ENCODE measurements around the gene TRIM49B. TPM values are rescaled to one million over a fixed set of nuclear protein-coding genes. Genes with fewer than 3 reads are reported as not detected.
"Not testable (repeated sequence)": the region's sequence is repeated elsewhere in the genome, so short reads cannot be mapped to it uniquely, and the experiment has no call there.

Gene TRIM49B
- total RNA-seq: not detected in 2 replicates

- H3K27me3 Mint-ChIP-seq (ENCODE audit: insufficient read depth); H3K4me3 Mint-ChIP-seq; DNase-seq (ENCODE audit: low spot score); H3K36me3 Mint-ChIP-seq (ENCODE audit: low read depth); H3K27ac Mint-ChIP-seq; intact Hi-C loops (cut with micrococcal nuclease); H3K4me1 Mint-ChIP-seq (ENCODE audit: low read depth); H3K9me3 Mint-ChIP-seq: not testable (repeated sequence)
These were observed at the start of gene TRIM49B for GRCh38 chr11:49028523-49028922. Gene TRIM49B (plus strand): TSS chr11:49028823. CDS start chr11:49031600, 2,777 bp downstream.

- H3K27ac Mint-ChIP-seq; intact Hi-C loops (cut with micrococcal nuclease); H3K27me3 Mint-ChIP-seq (ENCODE audit: insufficient read depth); H3K9me3 Mint-ChIP-seq; H3K4me3 Mint-ChIP-seq; H3K4me1 Mint-ChIP-seq (ENCODE audit: low read depth); DNase-seq (ENCODE audit: low spot score); H3K36me3 Mint-ChIP-seq (ENCODE audit: low read depth): not testable (repeated sequence)
These were observed 44.8 kb upstream of the TRIM49B start, which contains the start of gene TRIM51G for GRCh38 chr11:48983785-48984184. Gene TRIM51G (minus strand): TSS chr11:48983885. CDS start chr11:48981695, 2,190 bp downstream.

- H3K9me3 Mint-ChIP-seq: peaks cover 12% of the 10 kb centered on the region
- DNase-seq (ENCODE audit: low spot score); H3K27ac Mint-ChIP-seq; H3K4me1 Mint-ChIP-seq (ENCODE audit: low read depth); H3K4me3 Mint-ChIP-seq; H3K27me3 Mint-ChIP-seq (ENCODE audit: insufficient read depth); H3K36me3 Mint-ChIP-seq (ENCODE audit: low read depth); intact Hi-C loops (cut with micrococcal nuclease): not testable (repeated sequence)
These were observed 19.6 kb downstream of the TRIM49B start for GRCh38 chr11:49048229-49048628.

- intact Hi-C loops (cut with micrococcal nuclease); H3K4me3 Mint-ChIP-seq; H3K9me3 Mint-ChIP-seq; H3K4me1 Mint-ChIP-seq (ENCODE audit: low read depth); DNase-seq (ENCODE audit: low spot score); H3K27me3 Mint-ChIP-seq (ENCODE audit: insufficient read depth); H3K27ac Mint-ChIP-seq; H3K36me3 Mint-ChIP-seq (ENCODE audit: low read depth): not testable (repeated sequence)
These were observed 21.2 kb downstream of the TRIM49B start for GRCh38 chr11:49049821-49050220.

GRCh38 chr11:49059012-49059411, 30.4 kb downstream of the TRIM49B start, which contains the start of gene TRIM64C:
Gene TRIM64C (minus strand): TSS chr11:49059112. CDS start chr11:49059112, 0 bp downstream.
- H3K4me1 Mint-ChIP-seq (ENCODE audit: low read depth); H3K36me3 Mint-ChIP-seq (ENCODE audit: low read depth); DNase-seq (ENCODE audit: low spot score); H3K9me3 Mint-ChIP-seq; intact Hi-C loops (cut with micrococcal nuclease); H3K27me3 Mint-ChIP-seq (ENCODE audit: insufficient read depth); H3K4me3 Mint-ChIP-seq; H3K27ac Mint-ChIP-seq: not testable (repeated sequence)

GRCh38 chr11:49069897-49070296, 41.3 kb downstream of the TRIM49B start:
- intact Hi-C loops (cut with micrococcal nuclease); H3K36me3 Mint-ChIP-seq (ENCODE audit: low read depth); DNase-seq (ENCODE audit: low spot score); H3K4me3 Mint-ChIP-seq; H3K27me3 Mint-ChIP-seq (ENCODE audit: insufficient read depth); H3K9me3 Mint-ChIP-seq; H3K27ac Mint-ChIP-seq; H3K4me1 Mint-ChIP-seq (ENCODE audit: low read depth): not testable (repeated sequence)

Other genes starting within 250 kb of the TRIM49B start
- gene TRIM51G, start 44.9 kb upstream of the TRIM49B start, total RNA-seq: not detected in 2 replicates
- gene TRIM64C, start 30.3 kb downstream of the TRIM49B start, total RNA-seq: not detected in 2 replicates
- gene FOLH1, start 179.8 kb downstream of the TRIM49B start, total RNA-seq: not detected in 2 replicates

Data from activated T-helper 1 cell treated with anti-CD3 and anti-CD28 coated beads, Interleukin-12 subunit alpha, Interleukin-12 subunit beta, Interleukin-2, Interleukin-4 antibody, amounts not matched to agents 30 ng/mL and 10 ng/mL and 1 ng/mL, durations not matched to agents 14 hours and 24 hours and 36 hours (primary cell).